SU-DHL-6 (cell line): Measurements from ENCODE around the gene PKM.

Experiments
- CTCF ChIP-seq: fragments of 200-600 bp; sonication (generic); IDR thresholded peaks from one replicate; pipeline ENCODE4 v1.5.1; 2017; ENCODE audit warnings: antibody characterized with exemption, mild to moderate bottlenecking, low read length, moderate library complexity; ENCODE audit not compliant: insufficient read depth, poor library complexity, severe bottlenecking
- EZH2phosphoT487 ChIP-seq: fragments of 200-600 bp; sonication (generic), shearing (Covaris generic); conservative IDR thresholded peaks from 2 replicates; pipeline ENCODE4 v1.6.1; 2018; ENCODE audit warnings: mild to moderate bottlenecking, antibody characterized with exemption, low read length, moderate library complexity, mixed read lengths

- no peak for TF ChIP-seq CTCF
- no peak for TF ChIP-seq EZH2phosphoT487
These were observed 31.8 kb downstream of the PKM start for GRCh38 chr15:72199205-72199515.
